ENCODE measurements around the gene LARGE1.

Gene LARGE1

DNA sequence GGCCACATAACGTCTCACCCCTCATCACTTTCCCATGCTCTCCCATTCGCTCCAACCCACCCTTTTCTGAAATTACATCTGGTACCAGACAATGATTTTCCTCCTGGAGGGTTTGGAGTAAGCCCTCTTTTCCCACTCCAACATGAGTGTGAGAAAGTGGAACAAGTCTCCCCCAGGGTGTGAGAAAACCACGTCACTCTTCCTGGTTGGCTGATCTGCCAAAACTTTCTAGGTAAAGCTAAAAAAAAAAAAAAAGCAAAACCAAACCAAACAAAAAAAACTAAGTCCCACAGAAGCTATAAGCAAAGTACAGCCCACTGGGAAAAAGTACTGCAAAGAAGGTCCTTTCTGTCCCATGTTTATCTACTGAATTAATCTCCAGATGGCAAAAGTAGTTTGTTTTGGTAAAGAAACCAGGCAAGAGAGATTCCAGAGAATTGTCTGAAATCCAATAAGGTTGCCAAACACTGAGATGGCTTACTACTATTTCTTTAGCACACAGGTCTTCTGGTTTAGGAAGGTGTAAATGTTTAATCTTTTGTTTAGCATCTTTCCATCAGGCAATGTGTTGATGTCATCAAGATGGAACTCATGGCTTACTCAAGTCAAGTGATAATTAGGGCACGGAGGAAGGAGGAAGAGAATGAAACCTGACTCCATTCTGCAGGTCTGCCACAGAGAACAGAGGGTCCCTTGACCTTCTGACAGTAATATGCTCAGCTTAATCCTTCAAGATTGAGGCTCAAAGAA lies 395.6 kb downstream of the LARGE1 start:
- Histone ChIP-seq H3K36me3 (ENCODE audit: insufficient read depth, low read length) (no peaks in the 10 kb centered on the region), H3K9ac (ENCODE audit: low read length) (no peak overlapping the region), H3K4me3 (ENCODE audit: low read depth in 1 of 2, low read length in 2 of 2) (no peak overlapping the region), H3K4me1 (ENCODE audit: insufficient read depth, low read length) (peaks cover 14% of the 10 kb centered on the region), H3K27ac (ENCODE audit: low read depth, low read length) (no peak overlapping the region), H3K9me3 (ENCODE audit: low read length) (no peaks in the 10 kb centered on the region), H3K27me3 (ENCODE audit: control insufficient read depth in 1 of 2, insufficient read depth in 2 of 2, low read length in 2 of 2) (no peaks in the 10 kb centered on the region)

DNA sequence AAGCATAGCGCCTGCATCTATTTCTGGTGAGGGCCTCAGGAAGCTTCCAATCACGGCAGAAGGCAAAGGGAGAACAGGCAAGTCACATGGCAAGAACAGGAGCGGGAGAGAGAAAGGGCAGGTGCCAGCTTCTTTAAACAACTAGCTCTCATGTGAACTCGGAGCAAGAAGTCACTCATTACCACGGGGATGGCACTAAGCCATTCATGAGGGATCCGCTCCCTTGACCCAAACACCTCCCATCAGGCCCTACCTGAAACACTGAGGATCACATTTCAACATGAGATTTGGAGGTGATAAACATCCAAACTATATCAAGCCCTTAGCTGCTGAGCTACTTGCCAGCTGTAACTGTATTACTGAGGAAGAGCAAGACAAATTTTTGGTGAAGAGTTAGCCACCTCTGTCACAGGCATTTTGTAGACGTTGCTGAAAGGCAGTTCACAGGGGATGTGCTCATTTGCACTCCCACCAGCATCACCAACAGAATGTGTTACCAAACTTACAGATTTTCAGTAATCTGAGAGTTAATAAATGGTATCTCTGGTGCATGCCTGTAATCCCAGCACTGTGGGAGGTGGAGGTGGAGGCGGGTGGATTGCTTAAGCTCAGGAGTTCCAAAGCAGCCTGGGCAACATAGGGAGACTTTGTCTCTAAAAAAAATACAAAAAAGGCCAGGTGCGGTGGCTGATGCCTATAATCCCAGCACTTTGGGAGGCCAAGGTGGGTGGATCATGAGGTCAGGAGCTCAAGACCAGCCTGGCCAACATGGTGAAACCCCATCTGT lies 398.2 kb downstream of the LARGE1 start:
- Histone ChIP-seq H3K27ac (ENCODE audit: low read depth, low read length) (no peak overlapping the region), H3K9ac (ENCODE audit: low read length) (no peak overlapping the region)

DNA sequence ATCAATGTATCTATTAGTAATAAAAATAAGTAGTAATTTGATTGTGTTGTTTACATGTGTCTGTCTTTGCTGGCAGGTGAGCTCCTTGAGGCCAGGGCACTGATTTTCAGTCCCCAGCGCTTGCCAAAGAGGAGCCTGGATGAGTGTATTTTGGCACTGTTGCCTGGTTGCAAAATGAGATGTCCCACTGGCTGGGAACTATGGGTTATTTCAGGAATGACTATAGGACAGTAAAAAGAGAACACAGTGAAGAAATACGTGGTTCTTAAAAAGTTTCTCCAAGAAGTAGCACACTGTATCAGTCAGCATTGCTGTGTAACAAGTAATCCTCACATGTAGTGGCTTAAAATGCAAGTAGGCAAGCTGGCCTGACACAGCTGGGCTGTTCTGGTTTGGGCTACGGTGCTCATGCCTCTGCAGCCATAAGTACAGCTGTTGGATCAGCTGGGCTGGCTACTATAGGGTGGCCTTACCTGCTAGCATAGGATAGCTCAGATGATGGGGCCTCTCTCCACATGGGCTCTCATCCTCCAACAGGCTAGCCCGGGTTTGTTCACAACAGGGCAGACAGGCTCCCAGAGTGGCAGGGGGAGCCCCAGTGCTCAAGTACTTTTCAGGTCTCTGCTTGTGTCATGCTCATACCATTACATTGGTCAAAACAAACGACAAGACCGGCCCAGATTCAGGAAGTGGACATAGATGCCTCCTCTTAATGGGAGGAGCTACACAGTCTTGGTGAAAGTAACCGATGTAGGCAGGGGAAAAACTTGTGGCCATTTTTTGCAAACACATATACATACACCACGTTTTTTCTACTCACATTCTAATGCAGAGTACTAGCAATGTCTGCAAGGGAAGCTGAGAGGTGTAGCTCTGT lies 399.1 kb downstream of the LARGE1 start:
- no peaks in the 10 kb centered on the region for H3K9me3 ChIP-seq (ENCODE audit: low read length)
- no peaks in the 10 kb centered on the region for H3K36me3 ChIP-seq (ENCODE audit: insufficient read depth, low read length)
- H3K27ac ChIP-seq (ENCODE audit: low read depth, low read length) = no peak overlapping the region
- H3K27me3 ChIP-seq (ENCODE audit: control insufficient read depth in 1 of 2, insufficient read depth in 2 of 2, low read length in 2 of 2) = no peaks in the 10 kb centered on the region
- H3K4me1 ChIP-seq (ENCODE audit: insufficient read depth, low read length) = peaks cover 17% of the 10 kb centered on the region
- H3K9ac ChIP-seq (ENCODE audit: low read length) = no peak overlapping the region
- no peak overlapping the region for H3K4me3 ChIP-seq (ENCODE audit: low read depth in 1 of 2, low read length in 2 of 2)

More for the DNA sequence above, 398.2 kb downstream of the LARGE1 start:
- Histone ChIP-seq H3K9me3 (ENCODE audit: low read length) (no peaks in the 10 kb centered on the region), H3K27me3 (ENCODE audit: control insufficient read depth in 1 of 2, insufficient read depth in 2 of 2, low read length in 2 of 2) (no peaks in the 10 kb centered on the region), H3K4me3 (ENCODE audit: low read depth in 1 of 2, low read length in 2 of 2) (no peak overlapping the region), H3K36me3 (ENCODE audit: insufficient read depth, low read length) (no peaks in the 10 kb centered on the region), H3K4me1 (ENCODE audit: insufficient read depth, low read length) (peaks cover 17% of the 10 kb centered on the region)

DNA sequence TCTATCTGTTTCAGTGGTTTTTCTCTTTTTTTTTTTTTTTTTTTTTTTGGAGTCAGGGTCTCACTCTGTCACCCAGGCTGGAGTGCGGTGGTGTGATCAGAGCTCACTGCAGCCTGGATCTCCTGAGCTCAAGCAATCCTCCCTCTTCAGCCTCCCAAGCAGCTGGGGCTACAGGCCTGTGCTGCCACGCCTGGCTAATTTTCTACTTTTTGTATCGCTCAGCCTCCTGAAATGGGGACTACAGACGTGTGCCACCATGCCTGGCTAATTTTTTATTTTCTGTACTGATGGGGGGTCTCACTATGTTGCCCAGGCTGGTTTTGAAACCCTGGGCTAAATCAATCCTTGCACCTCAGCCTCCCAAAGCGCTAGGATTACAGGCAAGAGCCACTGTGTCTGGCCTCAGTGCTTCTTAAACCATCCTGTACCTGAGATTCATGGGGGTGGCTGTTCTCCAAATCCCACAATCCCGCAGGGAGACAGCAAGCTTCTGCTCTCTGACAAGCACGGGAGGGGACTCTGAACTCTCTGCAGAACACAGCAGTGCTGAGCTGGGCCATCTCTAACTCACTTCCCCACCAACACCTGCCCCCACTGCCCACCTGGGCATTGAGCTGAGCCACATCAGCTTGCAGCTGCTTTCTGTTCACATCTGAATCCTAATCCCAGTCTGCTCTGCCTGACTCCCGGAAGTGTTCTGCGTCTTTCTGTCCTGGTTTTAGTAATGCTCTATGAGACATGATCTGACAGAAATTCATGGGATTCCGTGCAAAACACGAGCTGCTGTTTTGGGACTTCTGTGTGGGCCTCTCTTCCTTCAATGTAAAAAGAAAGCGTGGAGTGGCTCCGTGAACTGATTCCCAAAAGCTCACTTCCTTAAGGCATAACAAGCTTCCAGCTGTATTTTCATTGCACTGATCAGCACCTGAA lies 400.0 kb downstream of the LARGE1 start:
- peaks cover 17% of the 10 kb centered on the region for H3K4me1 ChIP-seq (ENCODE audit: insufficient read depth, low read length)
- no peaks in the 10 kb centered on the region for H3K36me3 ChIP-seq (ENCODE audit: insufficient read depth, low read length)
- H3K9ac ChIP-seq (ENCODE audit: low read length) = no peak overlapping the region
- no peaks in the 10 kb centered on the region for H3K9me3 ChIP-seq (ENCODE audit: low read length)
- no peak overlapping the region for H3K4me3 ChIP-seq (ENCODE audit: low read depth in 1 of 2, low read length in 2 of 2)
- H3K27ac ChIP-seq (ENCODE audit: low read depth, low read length) = no peak overlapping the region
- no peaks in the 10 kb centered on the region for H3K27me3 ChIP-seq (ENCODE audit: control insufficient read depth in 1 of 2, insufficient read depth in 2 of 2, low read length in 2 of 2)

DNA sequence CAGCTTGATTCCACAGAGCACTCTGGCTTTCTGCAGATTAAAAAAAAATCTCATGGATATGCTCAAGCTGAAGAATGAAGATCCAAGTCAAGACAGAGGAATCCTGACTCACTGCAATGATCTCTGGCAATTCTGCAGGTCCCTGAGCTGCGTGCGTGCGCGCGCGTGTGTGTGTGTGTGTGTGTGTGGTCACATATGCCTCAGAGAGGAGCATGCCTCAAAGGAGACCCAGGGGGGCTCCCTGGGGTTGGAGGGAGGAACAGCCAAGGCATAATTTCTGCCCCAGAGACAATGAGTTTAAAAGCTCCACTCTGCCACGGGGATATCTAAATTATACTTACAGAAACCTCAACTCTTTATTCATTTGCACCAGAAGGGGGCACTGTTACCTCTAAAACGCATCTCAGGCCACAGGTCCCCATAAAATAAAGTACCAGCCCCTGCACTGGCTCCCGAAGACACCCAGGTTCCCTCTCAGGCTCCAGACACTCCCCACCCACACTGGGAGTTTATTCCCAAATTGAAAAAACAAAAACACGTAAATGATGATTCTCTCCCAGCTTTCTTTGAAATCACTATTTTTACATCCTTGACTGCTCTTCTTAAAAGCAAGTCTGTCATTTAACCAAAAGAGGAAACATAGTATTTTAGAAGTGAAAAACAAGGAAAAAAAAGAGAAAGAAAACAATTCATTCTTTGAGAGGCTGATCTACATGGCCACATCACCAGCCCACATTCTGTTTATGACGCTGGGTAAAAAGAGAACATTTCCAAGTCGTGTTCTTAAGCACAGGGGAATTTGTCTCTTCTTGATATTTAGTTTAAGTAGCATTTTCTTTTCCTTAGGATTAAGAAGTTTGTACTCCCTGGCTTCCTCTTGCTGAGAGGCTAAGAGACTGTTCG lies 401.0 kb downstream of the LARGE1 start:
- Histone ChIP-seq H3K27ac (ENCODE audit: low read depth, low read length) (no peak overlapping the region), H3K27me3 (ENCODE audit: control insufficient read depth in 1 of 2, insufficient read depth in 2 of 2, low read length in 2 of 2) (no peaks in the 10 kb centered on the region), H3K4me3 (ENCODE audit: low read depth in 1 of 2, low read length in 2 of 2) (no peak overlapping the region), H3K9ac (ENCODE audit: low read length) (no peak overlapping the region), H3K36me3 (ENCODE audit: insufficient read depth, low read length) (no peaks in the 10 kb centered on the region), H3K9me3 (ENCODE audit: low read length) (no peaks in the 10 kb centered on the region), H3K4me1 (ENCODE audit: insufficient read depth, low read length) (peaks cover 10% of the 10 kb centered on the region)

DNA sequence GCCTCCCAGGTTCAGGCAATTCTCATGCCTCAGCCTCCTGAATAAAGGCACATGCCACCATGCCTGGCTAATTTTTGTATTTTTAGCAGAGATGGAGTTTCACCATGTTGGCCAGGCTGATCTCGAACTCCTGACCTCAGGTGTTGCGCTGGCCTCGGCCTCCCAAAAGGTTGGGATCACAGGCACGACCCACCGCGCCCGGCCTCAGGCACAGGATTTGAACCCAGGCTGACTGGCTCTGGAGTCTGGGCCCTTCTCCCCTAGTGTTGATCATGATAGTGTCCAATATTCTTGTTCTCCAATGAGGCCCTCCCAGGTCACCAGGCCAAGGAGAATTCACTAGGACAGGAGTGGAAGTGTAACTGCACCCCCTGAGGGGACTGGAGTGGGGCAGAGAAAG lies 401.9 kb downstream of the LARGE1 start:
- H3K9ac ChIP-seq (ENCODE audit: low read length) = no peak overlapping the region
- no peak overlapping the region for H3K4me3 ChIP-seq (ENCODE audit: low read depth in 1 of 2, low read length in 2 of 2)
- no peaks in the 10 kb centered on the region for H3K36me3 ChIP-seq (ENCODE audit: insufficient read depth, low read length)
- no peak overlapping the region for H3K27ac ChIP-seq (ENCODE audit: low read depth, low read length)
- no peaks in the 10 kb centered on the region for H3K27me3 ChIP-seq (ENCODE audit: control insufficient read depth in 1 of 2, insufficient read depth in 2 of 2, low read length in 2 of 2)
- peaks cover 14% of the 10 kb centered on the region for H3K4me1 ChIP-seq (ENCODE audit: insufficient read depth, low read length)
- H3K9me3 ChIP-seq (ENCODE audit: low read length) = no peaks in the 10 kb centered on the region

DNA sequence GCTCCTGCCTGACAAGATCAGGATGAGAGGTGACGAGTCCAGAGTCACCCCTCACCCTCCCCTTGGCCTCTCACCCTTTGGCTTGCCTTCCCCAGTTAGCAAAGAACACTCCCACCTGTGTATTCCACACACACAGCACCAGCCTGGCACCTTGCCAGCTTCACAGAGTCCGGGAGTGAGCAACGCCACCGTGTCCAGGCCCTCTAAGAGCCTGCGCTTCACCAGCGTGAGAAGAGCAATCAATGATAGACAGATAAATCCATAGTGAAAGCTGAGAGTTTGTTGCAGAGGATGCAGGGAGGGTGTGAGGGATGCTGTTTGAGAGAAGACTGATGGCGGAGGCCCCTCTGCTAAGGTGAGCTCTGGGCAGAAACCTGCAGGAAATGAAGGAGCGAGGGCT lies 404.5 kb downstream of the LARGE1 start:
- no peak overlapping the region for H3K27ac ChIP-seq (ENCODE audit: low read depth, low read length)
- H3K4me3 ChIP-seq (ENCODE audit: low read depth in 1 of 2, low read length in 2 of 2) = no peak overlapping the region
- no peaks in the 10 kb centered on the region for H3K27me3 ChIP-seq (ENCODE audit: control insufficient read depth in 1 of 2, insufficient read depth in 2 of 2, low read length in 2 of 2)
- no peaks in the 10 kb centered on the region for H3K9me3 ChIP-seq (ENCODE audit: low read length)
- H3K4me1 ChIP-seq (ENCODE audit: insufficient read depth, low read length) = peaks cover 21% of the 10 kb centered on the region
- no peak overlapping the region for H3K9ac ChIP-seq (ENCODE audit: low read length)
- no peaks in the 10 kb centered on the region for H3K36me3 ChIP-seq (ENCODE audit: insufficient read depth, low read length)

DNA sequence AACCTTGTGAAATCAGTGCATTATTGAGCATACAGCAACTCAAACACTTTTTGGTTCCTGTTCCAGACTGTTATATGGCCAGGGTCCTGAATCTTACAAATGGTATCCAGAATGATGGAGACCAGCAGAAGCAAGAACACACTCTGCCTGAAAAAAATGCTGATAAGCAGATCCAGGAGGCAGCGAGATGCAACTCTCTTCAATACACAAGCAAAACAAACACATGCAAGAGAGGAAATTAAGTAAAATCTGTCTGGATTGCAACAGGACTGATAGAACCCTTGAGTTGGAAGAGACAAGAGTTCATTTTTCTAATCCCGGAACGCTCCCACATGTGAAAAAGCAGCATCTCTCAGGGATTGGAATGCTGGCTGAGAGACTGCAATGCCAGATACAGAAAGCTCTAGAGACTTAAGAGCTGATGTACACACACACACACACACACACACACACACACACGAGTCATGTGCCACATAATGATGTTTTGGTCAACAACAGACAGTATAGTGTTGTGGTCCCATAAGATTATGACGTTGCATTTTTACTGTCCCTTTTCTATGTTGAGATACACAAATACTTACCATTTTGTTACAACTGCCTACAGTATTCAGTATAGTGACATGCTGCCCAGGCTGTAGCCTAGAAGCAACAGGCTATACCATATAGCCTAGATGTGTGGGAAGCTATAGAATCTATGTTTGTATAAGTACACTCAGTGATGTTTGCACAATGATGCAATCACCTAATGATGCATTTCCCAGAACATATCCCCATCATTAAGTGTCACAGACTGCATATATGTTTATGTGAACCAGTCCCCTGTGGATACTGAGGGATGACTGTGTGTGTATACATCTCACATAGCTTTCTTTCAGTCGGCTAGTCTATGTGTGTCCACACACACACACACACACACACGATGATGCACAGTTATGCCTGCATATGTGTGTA lies 406.6 kb downstream of the LARGE1 start:
- no peaks in the 10 kb centered on the region for H3K27me3 ChIP-seq (ENCODE audit: control insufficient read depth in 1 of 2, insufficient read depth in 2 of 2, low read length in 2 of 2)
- H3K27ac ChIP-seq (ENCODE audit: low read depth, low read length) = no peak overlapping the region
- peaks cover 11% of the 10 kb centered on the region for H3K4me1 ChIP-seq (ENCODE audit: insufficient read depth, low read length)
- no peaks in the 10 kb centered on the region for H3K9me3 ChIP-seq (ENCODE audit: low read length)
- H3K9ac ChIP-seq (ENCODE audit: low read length) = no peak overlapping the region
- no peak overlapping the region for H3K4me3 ChIP-seq (ENCODE audit: low read depth in 1 of 2, low read length in 2 of 2)
- H3K36me3 ChIP-seq (ENCODE audit: insufficient read depth, low read length) = no peaks in the 10 kb centered on the region

DNA sequence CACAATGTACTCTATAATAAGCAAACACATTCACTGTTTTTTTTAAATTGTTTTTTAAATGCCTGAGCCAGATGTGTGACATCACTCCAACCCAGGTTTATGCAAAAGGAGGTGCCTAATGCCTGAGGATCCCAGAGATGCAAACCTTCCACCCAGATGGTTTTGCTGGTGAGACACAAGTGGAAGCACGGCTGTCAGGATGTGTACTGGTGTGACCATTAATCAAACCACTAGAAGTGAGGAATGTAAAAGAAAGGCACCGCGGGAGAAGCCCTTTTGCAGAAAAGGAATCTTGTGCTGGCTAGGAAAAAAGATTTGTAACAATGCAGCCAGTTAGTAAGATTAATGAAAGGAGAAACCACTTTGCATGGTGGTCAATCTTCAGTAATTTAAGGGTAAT lies 407.4 kb downstream of the LARGE1 start:
- no peak overlapping the region for H3K4me3 ChIP-seq (ENCODE audit: low read depth in 1 of 2, low read length in 2 of 2)
- no peaks in the 10 kb centered on the region for H3K27me3 ChIP-seq (ENCODE audit: control insufficient read depth in 1 of 2, insufficient read depth in 2 of 2, low read length in 2 of 2)
- peaks cover 11% of the 10 kb centered on the region for H3K4me1 ChIP-seq (ENCODE audit: insufficient read depth, low read length)
- H3K9ac ChIP-seq (ENCODE audit: low read length) = no peak overlapping the region
- no peaks in the 10 kb centered on the region for H3K9me3 ChIP-seq (ENCODE audit: low read length)
- H3K36me3 ChIP-seq (ENCODE audit: insufficient read depth, low read length) = no peaks in the 10 kb centered on the region
- no peak overlapping the region for H3K27ac ChIP-seq (ENCODE audit: low read depth, low read length)
